CD1c-positive myeloid dendritic cell (primary cell): ENCODE measurements around the gene TOR1B.

ENCODE experiments used
- DNase-seq: peaks from one replicate; pipeline ENCODE4 v3.0.0-alpha.2; 2016; ENCODE audit errors: extremely low spot score

The TOR1B gene

DNA sequence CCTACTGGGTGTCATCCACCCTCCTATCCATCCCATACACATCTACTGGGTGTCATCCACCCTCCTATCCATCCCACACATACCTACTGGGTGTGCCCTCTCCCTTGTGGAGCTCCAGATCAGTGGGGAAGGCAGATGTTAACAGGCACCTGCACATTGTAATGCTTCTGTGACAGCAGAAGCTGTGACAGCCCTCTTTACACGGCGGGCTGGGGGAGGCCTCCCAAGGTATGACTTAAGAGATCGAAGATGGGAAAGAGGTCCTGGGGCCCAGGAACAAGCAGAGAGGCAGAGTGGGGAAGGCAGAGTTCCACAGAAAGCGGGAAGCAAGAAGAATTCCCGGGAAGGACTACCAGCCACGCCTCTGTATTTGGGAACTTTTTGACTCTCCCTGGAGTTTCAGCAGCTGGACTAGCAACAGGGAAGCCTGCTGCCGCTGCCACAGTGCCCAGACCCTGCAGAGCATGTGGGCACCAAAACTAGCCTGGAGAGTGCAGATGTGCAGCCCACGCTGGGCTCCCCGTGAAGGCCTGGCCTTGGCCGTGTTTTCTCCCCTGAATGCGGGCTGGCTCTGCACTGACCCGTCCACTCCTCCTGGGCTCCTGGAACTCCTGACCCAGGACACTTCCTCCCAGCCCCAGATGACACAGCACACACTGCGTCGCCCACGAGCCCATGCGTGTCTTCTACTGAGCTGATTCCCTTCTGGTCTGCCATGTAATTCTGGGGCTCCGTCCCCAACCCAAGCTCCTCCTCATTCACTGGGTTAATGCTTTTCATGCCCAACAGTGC is 11.6 kb downstream of the TOR1B start:
- DNase-seq, result peak; percentile 64

DNA sequence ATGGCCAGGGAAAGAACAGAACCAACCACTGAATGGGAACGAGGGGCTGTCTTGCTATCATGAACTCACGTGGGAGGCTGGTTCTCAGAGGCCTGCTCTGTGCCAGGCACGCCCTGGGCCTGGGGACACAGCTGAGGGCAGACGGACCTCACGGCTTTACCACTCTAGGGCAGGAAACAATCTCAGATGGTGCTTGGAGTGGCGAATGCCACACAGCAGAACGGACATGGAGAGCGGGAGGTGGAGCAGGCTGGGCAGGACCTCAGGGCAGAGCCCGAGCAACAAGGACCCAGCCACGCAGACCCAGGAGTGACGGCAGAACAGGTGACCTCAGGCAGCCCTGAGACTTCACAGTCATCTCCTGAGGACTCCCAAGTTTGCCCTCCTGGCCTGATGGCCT is 12.3 kb downstream of the TOR1B start:
- DNase-seq, result no peak

DNA sequence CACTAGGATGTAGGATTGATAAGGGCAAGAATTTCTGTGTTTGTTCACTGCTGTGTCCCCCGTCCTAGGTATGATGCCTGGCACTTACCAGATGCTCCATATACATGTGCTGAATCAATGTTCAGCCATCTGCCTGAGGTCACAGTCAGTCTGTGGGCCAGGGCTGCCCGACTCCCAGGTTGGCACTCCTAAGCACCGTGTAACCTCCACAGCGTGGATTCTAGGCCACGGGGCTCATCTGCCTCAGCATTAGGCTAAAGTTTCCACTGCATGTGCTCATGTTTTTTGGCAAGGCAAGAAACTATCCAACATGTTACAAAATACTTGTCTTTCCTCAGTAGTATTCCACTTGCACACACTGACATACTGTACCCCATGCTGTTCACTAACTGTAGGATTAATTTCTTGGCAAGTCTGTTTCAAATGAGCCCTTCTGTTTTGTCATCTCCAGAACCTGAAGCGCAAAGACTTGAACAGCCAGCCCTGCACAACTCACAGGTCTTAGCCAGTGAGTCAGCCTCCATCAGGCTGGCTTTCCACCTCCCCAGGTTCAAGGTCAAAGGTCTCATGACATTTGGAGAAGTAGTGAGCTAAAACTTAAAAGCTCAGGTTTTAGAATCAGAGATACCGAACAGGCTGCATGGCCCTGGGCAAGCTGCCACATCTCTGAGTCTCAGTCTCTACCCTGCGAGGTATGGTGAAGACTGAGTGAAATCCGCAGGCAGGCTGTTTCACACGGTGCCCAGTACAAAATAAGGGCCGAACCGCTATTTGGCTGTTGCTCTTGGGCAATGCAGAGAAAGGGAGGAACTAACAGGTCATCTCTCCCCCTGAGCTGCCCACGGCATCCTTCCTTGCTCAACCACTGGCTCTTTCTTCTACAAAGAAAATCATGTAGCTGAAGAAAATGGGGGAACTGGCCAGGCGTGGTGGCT is 13.8 kb downstream of the TOR1B start:
- peak; percentile 92 for DNase-seq

DNA sequence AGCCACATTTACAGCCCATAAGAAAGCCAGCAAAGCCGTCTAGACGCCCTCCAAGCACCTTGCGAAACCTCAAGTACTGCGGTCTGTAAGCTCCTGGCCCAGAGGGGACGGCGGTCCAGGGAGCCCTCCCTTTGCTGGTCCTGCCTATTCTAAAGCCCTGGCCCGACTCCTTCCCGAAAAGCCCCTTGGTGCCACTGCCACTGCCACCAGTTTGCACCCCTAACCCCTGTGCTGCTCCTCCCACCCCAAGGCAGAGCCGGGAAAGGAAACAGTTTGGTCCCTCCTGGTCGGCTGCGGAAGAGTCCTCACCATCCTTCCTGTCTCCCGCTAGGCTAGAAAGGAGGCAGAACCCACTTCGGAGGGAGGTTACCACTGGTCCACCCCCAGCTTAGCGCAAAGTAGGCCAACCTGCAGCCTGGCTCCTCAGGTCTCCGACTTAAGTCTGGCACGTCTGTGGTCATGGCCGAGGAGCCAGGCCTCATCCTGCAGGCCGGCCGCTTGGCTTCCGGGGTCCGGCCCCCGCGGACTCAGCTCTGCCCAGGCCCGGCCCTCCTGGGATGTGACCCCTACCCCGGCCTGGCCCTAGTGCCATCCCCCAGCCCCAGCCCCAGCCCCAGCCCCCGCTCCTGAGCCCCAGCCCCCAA is 20.0 kb downstream of the TOR1B start:
- peak; percentile 9 for DNase-seq

DNA sequence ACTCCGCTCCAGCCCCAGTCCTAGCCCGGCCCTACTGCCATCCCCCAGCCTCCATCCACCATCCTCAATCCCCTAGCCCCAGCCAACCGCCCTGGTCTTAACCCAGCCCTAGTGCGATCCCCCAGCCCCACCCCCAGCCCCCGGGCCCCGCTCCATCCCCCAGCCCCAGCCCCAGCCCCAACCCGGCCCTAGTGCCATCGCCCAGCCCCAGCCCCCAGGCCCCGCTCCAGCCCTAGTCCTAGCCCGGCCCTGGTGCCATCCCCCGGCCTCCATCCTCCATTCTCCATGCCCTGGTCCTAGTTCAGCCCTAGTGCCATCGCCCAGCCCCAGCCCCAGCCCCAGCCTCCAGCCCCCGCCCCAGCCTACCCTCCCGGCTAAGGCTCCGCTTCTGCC is 20.6 kb downstream of the TOR1B start:
- no peak for DNase-seq

DNA sequence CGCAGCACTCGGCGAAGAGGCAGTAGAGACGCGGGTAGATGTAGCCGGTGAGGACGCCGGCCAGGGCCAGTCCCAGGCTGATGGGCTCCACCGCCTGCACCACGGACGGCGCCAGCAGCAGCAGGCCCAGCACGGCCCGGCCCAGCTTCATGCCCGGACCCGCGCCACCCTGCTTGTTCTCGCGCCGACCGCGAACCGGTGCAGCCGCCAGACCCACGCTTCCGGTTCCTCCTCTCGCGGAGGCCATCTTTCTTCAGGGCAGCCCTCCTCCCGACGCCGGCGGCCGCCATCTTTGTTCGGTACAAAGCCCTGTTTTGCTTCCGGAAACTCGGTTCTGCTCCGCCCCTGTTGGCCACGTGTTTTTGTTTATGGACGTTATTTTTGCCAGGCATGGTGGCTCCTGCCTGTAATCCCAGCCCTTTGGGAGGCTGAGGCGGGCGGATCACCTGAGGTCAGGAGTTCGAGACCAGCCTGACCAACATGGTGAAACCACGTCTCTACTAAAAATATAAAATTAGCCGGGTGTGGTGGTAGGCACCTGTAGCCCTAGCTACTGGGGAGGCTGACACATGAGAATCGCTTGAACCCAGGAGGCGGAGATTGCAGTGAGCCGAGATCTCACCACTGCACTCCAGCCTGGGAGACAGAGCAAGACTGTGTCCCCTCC is 21.1 kb downstream of the TOR1B start, which contains the start of gene TOR1A:
Gene TOR1A, minus strand, starts transcription at position 202 of the 667 bp plus-strand sequence. Its CDS starts 51 bp downstream, at position 151.
- DNase-seq, result peak; percentile 95

DNA sequence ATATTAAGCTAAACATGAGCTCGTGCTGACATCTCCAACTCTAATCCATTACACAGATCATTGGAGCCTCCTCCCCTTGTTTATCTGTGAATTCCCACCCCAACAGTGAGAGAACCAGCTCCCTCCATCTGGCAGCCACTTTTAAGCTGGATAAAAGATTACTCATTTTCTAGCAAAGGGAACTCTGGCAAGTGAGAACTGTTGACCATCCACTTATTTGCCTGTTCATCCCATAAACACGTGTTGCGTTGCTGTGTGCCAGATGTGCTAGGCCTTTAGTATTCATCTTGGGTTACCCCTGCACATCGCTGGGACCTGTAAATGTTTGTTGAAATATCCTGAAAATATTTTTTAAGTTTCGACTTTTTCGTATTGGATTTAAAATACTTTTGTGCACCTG is 23.4 kb downstream of the TOR1B start:
- no peak for DNase-seq

DNA sequence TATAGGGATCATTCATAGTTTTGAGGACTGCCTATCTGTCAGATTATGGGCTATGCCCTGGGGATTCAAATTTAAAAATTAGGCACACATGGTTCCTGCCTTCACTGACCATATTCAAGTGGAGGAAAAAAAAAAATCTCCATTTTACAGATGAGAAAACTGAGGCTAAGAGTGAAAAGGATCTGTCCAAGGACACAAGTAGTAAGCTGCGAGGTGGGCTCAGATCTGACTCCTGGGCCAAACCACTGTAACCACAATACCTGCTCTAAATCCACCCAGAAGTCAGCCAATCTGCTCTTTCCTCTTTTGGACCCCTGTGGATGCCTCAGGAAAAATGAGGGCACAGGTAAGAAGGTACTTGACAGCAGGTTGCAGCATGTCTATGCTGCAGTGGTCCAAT is 23.8 kb downstream of the TOR1B start:
- no peak for DNase-seq

DNA sequence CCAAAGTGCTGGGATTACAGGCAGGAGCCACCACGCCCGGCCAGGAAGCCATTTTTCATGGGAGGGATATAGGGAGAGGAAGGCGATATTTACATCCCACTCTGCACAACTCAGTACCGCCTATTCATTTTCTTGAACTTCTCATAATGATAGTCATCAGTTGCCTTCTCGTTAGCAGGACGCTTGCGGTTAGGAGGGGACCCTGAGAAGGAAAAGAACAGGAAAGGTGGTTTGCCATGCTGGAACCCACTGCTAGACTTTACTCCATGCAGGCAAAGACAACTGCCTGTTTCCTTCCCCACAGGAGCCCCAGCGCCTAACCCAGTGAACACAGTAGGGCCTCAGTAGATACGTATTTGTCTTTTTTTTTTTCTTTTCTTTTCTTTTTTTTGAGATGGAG is 25.1 kb downstream of the TOR1B start:
- no peak for DNase-seq

DNA sequence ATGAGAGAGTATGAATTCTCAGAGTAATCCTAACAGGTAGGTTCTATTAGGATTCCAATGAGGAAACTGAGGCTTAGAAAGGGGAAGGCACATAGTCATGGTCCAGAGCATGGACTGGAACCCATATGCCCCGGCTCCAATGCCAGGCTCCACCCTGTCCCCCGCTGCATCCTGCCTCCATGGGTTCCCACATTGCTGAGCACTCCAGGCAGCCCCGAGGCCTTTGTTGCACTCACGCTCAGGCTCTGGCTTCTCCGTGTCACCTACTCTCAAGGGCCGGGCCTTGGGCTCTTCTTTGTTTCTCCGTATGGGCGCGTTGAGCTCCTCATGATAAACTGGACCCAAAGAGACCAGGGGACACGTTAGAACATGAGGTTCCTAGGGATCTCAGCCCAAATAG is 26.0 kb downstream of the TOR1B start:
- no peak for DNase-seq

DNA sequence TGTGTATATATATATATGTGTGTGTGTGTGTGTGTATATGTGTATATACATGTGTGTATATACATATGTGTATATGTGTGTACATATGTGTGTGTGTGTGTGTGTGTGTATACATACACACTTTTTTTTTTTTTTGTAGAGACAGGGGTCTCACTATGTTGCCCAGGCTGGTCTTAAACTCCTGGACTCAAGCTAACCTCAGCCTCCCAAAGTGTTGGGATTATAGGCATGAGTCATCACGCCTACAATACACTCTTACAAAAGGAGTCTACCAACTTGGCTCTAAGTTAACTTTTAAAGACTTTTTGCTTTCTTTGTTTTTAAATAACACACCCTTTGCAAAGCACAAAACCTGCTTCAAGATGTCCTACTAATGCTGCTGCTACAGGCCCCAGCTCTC is 30.0 kb downstream of the TOR1B start:
- no peak for DNase-seq

DNA sequence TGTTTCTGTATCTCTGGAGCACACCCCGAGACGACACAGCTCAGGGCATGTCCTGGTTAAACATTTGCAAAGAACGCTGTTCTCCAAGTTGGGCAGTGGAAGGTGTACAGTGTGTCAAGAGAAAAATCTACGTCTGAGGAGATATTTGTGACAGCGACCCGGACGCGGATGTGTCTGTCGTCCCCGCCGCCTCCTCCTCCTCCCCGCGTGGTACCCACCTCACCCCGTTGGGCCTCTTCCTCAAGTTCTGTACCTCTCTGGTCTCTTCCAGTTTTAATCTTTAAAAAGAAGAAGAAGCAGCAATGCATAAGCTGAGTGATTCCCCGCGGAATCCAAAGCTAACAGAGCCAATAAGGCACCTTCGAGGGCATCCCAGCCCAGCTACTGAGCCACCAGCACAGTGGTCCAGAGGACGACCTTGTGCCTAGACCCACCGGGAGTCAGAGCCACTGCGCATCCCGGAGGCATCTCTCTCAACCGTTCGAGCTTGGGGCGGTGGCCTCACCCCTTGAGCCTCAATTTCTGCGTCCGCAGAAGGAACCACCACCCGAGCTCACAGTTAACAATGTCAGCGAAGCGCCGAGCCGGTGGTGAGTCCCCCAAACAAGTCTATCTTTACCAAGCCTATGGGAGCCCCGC is 31.6 kb downstream of the TOR1B start:
- peak; percentile 39 for DNase-seq

DNA sequence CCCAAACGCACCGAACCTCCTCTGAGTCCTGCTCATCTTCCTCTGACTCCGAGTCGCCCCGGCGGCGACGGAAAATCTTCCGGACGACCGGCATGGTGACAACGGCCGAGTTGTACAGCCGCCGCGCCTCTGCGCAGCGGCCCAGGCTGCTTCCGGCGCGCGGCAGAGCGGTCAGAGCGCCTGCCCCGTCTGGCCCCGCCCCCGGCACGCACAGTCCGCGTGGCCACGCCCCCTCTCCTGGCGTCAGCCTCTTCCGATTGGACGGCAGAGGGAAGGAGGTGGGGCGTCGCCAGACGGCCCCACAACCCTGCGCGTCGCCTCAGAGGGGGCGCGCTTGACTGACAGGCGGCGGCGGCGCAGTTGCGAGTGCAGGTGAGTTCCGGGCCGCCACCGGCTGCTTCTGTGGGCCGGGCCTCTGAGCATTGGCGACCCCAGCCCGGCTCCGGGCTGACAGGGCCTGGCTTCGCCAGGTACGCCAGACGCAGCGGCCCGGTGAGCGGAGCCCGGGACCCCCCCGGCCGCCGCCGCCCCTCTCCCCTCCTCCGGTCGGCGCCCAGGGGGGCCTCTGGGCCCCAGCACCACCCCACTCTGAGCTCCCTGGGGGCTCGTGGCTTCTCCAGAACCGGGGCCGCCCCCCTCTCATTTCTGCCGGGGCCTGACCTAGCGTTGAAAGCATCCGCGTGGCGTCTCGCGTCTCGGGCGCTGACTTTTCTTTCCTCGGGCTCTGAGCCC is 32.3 kb downstream of the TOR1B start, which contains the start of the genes C9orf78 and USP20:
Gene C9orf78, minus strand, starts transcription at position 148 of the 732 bp plus-strand sequence. Its CDS starts 54 bp downstream, at position 94.
Gene USP20, plus strand, starts transcription at position 331 of the 732 bp plus-strand sequence. CDS start 17,098 bp downstream, outside the sequence.
- peak; percentile 99 for DNase-seq

DNA sequence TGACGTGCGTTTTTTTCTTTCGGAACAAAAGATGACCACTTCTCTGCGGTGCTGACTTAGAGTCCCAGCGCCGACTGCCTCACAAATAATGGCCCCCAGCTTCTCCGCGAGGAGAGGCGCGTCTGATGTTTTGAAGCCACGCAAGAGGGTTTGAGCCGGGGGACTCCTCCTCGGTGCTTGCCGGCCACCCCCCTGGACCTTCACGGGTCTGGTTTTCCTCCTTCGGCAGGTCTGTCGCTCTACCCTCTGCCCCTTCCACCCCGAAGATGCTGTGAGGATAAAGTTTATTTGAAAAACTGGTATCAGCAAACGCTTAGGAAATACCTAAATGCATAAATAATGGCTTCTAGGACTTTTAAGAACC is 32.9 kb downstream of the TOR1B start:
- no peak for DNase-seq

DNA sequence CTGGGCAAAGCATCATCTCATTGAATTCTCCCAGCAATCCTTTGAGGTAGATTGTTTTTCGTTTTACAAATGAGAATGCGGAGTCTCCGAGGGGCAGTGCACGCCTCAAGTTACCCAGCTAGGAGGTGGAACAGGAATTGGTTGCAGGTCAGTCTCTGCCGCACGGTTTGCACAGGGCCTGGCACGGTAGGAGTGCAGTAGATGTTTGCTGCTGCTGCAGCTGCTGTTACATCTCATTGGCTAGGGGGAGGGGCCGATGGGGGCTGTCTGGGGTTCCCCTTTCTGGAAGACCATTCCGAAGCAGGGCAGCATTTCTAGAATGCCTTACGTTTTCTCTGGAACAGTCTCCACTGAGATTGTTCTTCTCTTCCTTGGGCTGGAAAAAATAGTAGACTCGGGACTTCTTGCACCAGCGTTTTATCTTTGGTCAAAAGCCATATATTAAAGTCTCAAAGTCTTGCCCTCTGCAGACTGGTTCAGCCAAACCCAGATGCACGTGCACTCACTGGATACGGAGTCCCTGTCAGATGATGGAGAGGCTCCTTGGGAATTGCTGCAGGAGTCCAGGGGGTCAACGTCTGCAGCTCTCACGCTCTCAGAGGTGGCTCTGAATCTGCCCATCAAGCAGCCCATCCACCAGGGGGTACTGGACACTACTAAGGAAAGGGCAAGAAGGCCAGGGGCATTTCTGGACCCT is 33.5 kb downstream of the TOR1B start:
- DNase-seq, result peak; percentile 25

DNA sequence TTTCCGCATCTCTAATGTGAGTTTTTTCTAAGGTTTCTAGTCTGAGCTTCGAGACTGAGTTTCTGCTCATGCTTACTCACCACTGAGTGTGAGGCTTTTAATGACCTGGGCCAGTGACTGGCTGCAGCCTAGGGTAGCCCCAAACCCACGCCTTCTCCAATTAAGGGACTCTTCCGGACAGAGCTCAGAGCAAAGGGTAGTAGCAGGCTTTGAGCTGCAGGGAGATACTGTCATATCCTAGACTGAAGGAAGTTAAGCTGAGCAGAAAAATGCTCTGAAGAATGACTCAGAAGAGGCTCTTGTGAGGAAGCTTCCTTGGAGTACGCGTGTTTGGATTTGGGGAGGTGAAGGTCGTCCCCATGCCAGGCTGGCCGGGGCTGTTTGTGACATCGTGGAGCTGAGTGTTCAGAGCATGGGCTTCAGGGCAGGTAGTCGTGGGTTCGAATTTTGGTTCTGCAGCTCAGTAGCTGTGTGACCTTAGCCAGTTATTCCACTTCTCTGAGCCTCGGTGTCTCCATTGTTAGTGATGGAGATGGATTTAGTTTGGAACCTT is 35.8 kb downstream of the TOR1B start:
- peak; percentile 81 for DNase-seq

DNA sequence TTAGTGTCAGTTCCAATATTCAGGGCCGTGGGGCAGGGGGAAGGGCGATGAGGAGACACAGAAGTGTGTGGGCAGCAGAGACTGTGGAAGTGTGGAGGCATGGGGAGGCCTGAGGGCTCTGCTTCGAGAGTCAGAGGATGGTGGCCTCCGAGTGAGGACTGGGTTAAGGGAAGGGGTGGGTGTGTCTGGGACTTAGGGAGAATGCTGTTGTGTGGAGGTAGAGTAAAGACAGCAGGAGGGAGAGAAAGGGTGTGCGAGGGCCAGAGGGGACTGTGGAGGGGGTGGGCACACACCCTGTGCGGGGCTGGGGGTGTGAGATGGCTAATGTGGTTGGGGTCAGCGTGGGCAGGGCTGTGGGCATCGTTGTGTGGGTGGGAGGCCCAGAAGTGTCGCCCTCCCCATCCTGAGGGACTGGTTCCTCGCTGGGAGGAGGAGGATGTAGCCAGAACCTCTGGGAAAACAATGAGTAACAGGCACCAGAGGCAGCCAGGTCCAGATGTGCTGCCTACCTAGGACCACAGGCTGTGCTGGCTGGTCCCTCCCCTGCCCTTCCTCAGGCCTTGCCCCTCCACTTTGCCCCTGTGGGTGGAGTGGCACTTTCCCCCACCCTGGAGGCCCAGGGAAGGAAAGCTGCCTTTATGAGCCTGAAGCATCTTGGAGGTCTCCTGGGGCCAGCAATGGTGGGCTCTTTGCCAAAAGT is 36.5 kb downstream of the TOR1B start:
- DNase-seq, result peak; percentile 55

DNA sequence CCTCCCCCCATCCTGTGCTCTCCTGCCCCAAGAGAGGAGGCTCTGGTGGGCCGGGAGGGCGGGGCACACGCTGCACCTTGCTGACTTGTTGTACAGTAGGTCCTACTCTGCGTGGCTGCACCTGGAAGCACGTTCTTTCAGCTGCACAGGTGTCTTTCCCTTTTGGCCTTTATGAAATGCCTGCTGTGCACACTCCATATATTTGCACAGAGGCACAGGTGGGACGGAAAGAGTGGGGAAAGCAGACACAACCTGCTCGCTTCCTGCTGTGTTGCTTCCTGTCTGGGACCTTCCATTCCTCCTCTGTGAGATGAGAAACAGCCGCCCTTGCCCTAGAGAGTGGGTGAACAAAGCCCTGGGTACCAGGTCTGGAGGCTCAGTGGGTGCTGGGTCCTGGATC is 37.0 kb downstream of the TOR1B start:
- no peak for DNase-seq

DNA sequence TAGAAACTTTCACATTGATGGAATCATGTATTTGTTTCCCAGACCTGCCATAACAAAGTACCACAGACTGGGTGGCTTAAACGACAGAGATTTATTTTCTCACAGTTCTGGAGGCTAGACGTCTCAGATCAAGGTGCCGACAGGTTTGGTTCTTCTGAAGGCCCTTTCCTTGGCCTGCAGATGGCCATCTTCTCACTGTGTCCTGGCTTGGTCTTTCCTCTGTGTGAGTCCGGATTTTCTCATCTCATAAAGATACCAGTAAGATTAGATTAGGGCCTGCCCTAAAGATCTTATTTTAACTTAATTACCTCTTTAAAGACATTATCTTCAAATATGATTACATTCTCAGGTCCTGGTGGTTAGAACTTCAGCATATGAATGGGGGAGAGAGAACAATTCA is 38.1 kb downstream of the TOR1B start:
- no peak for DNase-seq
